Transverse colon (tissue), 4 donors: ENCODE results near the gene PDHA2.

Experiments used
- EP300 ChIP-seq: sonication (generic); formaldehyde crosslinking; IDR thresholded peaks from one replicate; pipeline ENCODE4 v1.6.1; 2017; ENCODE audit warnings: antibody characterized with exemption, low read depth
- POLR2A ChIP-seq: fragments of 450-650 bp; IDR thresholded peaks from one replicate; pipeline ENCODE4 v1.6.1; 2016; ENCODE audit warnings: antibody characterized with exemption, mild to moderate bottlenecking, moderate library complexity
- POLR2AphosphoS5 ChIP-seq, 3 donors: sonication (generic); formaldehyde crosslinking; IDR thresholded peaks; one replicate each; pipeline ENCODE4 v1.6.1; 2016; ENCODE audit warnings: antibody characterized with exemption in 3 of 3
- TF ChIP-seq, protein P1 (sequence below), 5 experiments: fragments of 200-600 bp in 3 of 5; fragments of 450-650 bp in 2 of 5; sonication (generic) in 3 of 5; IDR thresholded peaks; 1 replicate in 2 of 5; 2 replicates in 3 of 5; pipeline ENCODE4 v1.5.1; 2016 to 2017; ENCODE audit warnings: antibody characterized with exemption in 5 of 5, inconsistent platforms in 3 of 5, mild to moderate bottlenecking in 2 of 5, moderate library complexity in 1 of 5

DNA sequence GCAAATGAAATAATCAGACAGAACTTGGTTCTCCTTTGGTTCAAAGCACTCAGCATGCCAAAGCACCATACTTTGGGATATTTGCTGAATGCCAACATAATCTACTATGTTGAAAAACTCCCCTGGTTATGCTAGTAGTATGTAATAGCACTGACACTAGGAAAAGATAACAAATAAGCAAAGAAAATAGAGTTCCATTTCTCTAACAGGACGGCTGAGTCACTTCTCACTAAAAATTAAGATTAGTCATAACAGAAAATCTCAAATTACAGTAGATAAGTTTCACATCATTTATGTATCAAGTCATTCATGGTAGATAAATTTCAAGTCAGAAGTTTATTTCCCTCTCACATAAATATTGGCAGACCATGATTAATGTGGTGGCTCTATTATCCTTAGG is 17.9 kb downstream of the PDHA2 start:
- TF ChIP-seq, protein P1, sequence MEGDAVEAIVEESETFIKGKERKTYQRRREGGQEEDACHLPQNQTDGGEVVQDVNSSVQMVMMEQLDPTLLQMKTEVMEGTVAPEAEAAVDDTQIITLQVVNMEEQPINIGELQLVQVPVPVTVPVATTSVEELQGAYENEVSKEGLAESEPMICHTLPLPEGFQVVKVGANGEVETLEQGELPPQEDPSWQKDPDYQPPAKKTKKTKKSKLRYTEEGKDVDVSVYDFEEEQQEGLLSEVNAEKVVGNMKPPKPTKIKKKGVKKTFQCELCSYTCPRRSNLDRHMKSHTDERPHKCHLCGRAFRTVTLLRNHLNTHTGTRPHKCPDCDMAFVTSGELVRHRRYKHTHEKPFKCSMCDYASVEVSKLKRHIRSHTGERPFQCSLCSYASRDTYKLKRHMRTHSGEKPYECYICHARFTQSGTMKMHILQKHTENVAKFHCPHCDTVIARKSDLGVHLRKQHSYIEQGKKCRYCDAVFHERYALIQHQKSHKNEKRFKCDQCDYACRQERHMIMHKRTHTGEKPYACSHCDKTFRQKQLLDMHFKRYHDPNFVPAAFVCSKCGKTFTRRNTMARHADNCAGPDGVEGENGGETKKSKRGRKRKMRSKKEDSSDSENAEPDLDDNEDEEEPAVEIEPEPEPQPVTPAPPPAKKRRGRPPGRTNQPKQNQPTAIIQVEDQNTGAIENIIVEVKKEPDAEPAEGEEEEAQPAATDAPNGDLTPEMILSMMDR (IDR thresholded peaks at IDR 0.05) = no peak
- TF ChIP-seq POLR2A (no peak), POLR2AphosphoS5 (IDR thresholded peaks at IDR 0.05) (no peak), EP300 (no peak)
